ENCODE results near the gene HIVEP3.

DNA sequence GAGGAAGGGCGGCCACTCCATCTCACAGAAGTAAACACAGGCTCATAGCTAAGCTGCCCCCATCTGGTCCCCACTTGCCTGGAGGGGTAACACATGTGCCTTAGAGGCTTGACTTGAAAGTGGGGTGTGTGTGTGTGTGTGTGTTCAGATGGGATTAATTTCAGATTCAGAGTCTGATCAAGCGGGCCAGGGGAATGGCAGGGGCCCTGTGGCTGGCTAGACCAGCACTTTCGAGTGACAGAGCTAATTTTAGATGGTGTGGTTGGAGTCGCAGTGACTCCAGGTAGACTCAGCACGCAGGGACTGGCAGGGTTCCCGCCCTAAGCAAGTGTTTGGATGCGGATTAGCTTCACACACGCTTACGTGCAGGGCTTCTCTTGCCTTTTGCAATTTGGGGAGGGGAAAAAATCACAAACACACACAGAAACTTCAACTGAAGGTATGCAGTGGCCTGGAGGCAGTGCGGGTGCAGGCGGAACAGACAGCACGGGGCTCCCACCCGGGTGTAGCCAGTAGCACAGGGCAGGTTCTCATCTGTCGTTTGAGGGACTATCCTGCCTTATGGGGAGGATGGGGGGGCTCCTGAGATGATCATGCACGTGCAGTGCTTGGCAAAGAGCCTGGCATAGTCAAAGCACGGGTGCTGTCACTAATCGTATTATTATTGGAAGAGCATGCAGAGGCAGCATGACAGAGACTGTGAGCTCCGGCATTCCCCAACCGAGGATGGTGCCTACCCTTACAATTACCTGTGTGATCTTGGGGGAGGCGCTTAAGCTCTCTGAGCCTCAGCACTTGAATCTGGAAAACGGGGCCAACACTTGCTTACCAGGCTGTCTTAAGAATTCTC is 435.5 kb downstream of the HIVEP3 start:
- TF ChIP-seq, protein P1, sequence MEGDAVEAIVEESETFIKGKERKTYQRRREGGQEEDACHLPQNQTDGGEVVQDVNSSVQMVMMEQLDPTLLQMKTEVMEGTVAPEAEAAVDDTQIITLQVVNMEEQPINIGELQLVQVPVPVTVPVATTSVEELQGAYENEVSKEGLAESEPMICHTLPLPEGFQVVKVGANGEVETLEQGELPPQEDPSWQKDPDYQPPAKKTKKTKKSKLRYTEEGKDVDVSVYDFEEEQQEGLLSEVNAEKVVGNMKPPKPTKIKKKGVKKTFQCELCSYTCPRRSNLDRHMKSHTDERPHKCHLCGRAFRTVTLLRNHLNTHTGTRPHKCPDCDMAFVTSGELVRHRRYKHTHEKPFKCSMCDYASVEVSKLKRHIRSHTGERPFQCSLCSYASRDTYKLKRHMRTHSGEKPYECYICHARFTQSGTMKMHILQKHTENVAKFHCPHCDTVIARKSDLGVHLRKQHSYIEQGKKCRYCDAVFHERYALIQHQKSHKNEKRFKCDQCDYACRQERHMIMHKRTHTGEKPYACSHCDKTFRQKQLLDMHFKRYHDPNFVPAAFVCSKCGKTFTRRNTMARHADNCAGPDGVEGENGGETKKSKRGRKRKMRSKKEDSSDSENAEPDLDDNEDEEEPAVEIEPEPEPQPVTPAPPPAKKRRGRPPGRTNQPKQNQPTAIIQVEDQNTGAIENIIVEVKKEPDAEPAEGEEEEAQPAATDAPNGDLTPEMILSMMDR (IDR thresholded peaks at IDR 0.05) = no peak
- no peak for TF ChIP-seq POLR2A (IDR thresholded peaks at IDR 0.05)

Data from lower leg skin (tissue), 3 donors.